Cardiac septum (tissue), 1 donor: Measurements from ENCODE around the gene BOD1L1. TPM values are rescaled to one million over a fixed set of nuclear protein-coding genes. Genes with fewer than 3 reads are reported as not detected.

Experiments used
- DNase-seq: peaks from one replicate; pipeline ENCODE4 v3.0.0-alpha.2; 2020; ENCODE audit warnings: low spot score
- intact Hi-C: fragments of 100-400 bp; cut with DNase I; formaldehyde crosslinking; loops from one replicate; pipeline ENCODE4 v1.14.0; 2022
- total RNA-seq: library from RNA; stranded (reverse); fragmentation: NEBNext Ultra II Directional; extraction: Animal tissue kit (Norgen Biotek cat#: 25700); gene quantifications from one replicate; pipeline ENCODE4 v1.2.1, GENCODE V29; 2021
- donor health status: DM: no; HTN: no; CAD: no.

BOD1L1 gene
- total RNA-seq, 1 donor from 2014 or later, result 23.6 TPM

- intact Hi-C loops, result no loop called here
- DNase-seq, result no peak
Observed at GRCh38 chr4:13627178-13627605, 333 bp downstream of the BOD1L1 start.

DNA sequence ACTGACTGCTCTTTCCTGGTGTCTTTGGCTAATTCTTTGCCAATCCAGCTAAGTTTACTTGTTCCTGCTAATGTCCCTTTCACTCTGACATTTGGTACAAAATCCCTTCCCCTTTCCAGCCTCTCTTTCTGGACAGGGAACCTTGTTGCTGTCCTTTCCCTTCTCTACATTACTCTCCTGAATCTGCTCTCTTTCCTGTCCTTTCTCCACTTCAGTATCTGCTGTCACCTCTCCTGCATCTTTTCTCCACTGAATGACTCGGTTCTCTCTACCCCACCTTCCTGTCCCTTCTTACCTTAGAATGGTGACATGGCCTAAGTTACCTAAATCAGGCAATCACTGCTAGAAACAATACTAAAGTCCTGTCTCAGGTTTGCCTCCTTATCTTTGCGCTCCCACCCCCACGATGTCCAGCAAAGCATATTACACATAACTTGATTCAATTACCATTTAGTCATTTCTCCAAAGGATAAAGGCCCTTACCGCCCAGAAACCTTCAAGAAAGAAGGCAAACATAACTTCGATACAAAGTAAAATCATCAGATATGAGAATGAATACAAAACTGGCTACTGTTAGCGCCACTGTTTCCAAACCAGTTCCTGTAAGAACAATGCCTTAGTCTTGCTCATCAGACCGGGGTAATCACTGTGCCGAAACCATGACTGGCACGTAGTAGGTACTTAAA, 890 bp downstream of the BOD1L1 start:
- intact Hi-C loops, result no loop called here
- no peak for DNase-seq

DNA sequence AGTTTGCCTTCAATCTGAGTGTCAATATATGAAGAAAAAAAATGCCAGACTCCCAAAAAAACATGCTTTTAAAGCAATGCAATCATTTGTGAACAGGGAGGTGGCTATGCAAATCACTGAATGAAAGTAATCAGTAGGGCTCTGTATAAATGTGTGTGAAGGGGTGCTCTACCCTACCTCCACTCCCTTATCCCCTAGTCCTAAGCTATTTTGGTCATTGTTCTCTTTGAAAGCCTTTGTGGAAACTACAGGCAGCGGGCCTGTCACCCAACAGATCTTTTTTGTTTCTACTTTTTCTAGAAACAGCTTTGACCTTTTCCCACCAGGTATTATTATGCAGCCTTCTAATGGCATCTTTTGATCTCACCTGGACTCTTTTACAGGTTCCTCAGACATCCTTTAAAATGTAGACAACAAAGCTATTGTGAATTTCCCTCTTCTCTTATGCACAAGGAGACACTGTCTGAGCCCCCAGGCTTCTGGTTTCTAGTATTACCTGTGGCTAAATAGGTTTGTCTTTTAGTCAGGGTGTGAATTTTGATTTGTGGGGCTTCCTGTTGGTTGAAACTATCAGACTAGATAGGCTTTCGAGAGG, 9.2 kb downstream of the BOD1L1 start:
- no peak for DNase-seq
- intact Hi-C loops, result no loop called here

DNA sequence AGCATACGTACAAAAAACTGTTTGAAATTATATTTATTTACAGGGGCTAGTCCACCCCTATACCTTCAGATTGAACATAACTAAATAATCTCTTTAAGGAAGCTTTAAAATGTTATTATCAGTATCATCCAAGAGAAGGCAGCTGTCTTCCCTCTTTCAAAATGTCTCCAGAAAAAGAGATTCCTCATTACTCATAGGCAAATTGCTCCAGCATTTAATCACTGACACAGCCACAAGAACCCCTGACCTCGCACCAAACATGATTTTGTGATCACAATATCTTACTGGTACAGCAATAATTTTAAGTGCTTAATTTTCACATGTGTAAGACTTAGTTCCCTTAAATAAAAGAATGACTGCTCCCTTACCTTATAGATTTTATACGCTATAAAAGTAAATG, 9.7 kb downstream of the BOD1L1 start:
- intact Hi-C loops, result no loop called here
- DNase-seq, result no peak

DNA sequence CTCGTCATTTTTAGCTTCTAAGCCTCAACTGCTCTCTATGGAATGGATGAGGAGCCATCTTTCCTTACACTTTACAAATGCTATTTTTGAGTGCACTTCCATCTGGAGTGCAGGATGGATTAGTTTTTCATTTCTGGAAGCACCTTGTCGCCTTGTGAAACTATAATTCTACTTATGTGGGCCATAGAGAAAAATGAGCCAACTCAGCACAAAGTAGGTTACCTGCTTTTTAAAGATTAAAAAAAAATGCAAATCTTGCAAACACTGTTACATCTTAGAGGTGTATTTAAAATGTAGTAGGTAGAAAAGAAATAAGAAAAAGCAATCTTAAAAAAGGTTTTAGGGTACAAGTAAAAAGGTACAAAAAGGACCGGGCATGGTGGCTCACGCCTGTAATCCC, 10.9 kb downstream of the BOD1L1 start:
- DNase-seq, result no peak
- intact Hi-C loops, result no loop called here

DNA sequence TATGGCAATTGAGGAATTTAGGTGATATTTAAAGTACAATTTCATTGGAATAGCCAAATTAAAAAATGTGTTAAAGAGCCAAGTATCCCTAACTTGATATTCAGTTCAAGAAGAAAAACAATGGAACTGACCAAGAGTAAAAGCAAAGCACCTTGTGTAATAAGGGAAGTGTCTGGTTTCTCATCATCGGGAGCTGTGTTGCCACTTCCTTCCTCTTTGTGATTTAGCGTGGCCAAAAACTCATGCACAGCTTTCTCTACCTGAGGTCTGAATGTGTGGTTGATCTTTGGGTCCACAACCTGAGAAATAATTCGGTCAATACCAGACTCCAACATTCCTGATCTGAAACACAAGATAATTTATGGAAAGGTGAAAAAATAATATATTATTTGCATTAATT, 12.4 kb downstream of the BOD1L1 start:
- no peak for DNase-seq
- intact Hi-C loops, result no loop called here

GRCh38 chr4:13612569-13612968, 15.0 kb downstream of the BOD1L1 start:
- DNase-seq, result no peak
- intact Hi-C loops, result no loop called here

DNA sequence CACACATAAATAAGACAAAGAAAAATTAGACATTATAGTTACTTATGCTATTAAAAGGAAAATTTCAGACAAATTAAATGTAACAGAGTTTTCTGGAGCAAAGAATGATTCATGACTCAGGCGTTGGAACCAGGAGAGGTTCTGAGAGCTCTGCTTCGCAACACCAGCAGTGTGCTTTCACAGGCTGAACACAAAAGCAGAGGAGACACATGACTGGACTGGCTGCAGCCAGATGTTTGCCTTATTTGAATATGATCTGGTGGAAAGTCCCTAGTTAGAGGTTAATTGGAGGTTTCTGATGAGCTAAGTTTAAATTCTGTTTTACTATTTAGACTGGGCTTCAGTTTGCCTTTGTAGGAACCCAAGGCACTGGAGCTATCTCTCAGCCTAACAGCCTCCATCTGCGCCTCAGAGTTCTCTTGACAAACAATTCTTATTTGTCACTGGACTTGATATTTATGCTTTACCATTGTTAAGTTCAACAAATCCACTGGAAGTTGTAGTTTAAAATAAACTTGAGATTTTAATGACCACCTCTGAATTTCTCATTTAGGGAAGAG, 16.2 kb downstream of the BOD1L1 start:
- intact Hi-C loops, result no loop called here
- no peak for DNase-seq

DNA sequence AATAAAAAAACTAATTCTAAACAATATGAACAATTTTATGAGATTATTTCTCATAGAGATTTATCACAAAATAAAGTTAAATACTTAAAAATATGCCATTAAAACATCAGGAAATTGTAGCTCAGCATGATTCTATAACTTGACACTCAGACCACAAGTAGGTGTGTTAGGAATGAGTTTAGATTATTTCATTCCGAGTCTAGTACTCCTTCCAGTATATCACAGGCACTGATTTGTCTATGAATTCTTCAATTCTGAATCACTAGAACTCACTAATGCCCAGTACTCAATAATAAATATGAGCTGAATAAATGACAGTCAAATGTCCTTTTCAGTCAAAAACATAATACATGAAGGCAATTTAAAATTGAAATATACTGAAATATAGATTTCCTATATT, 22.2 kb downstream of the BOD1L1 start:
- no peak for DNase-seq
- intact Hi-C loops, result no loop called here

DNA sequence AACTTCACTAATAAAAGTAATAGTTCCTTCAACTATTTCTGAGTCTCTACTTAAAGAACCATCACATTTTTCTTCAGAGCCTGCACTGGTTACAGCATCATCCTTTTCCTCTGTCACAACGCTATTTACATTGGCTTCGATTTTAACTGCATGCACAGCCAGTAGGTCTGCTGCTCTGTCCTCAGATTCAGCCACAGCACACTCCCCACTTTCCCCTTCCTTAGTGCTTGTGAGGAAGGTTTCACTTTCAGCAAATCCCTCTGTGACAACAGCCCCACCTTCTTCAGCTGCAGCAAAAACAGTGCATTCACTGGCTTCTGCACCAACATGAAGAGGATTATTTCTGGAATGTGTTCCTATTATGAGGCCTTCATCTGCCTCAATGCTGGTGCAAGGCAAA, 25.7 kb downstream of the BOD1L1 start:
- intact Hi-C loops, result no loop called here
- DNase-seq, result no peak

GRCh38 chr4:13601048-13601447, 26.5 kb downstream of the BOD1L1 start:
- intact Hi-C loops, result no loop called here
- no peak for DNase-seq

GRCh38 chr4:13599159-13599558, 28.4 kb downstream of the BOD1L1 start:
- intact Hi-C loops, result no loop called here
- DNase-seq, result no peak

- DNase-seq, result no peak
- intact Hi-C loops, result no loop called here
Observed at GRCh38 chr4:13597604-13598003, 29.9 kb downstream of the BOD1L1 start.

DNA sequence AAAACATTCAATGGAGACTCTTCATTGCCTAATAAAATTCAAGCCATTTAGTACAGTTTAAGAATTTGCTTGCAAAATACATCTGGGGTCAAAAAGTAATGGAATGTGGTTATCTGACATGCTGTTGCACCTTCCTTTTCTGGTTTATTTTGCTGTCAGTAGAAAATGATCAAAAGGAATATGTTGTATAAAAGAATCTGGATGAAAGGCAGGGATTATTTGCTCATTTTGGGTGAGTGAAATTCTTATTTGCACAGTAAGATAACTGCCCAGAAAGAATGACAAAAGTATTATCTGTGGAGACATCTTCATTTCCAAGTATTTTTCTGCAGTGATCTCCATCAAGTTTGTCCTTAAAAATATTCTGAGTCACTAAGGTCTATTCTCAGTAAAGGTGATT, 30.4 kb downstream of the BOD1L1 start:
- no peak for DNase-seq

DNA sequence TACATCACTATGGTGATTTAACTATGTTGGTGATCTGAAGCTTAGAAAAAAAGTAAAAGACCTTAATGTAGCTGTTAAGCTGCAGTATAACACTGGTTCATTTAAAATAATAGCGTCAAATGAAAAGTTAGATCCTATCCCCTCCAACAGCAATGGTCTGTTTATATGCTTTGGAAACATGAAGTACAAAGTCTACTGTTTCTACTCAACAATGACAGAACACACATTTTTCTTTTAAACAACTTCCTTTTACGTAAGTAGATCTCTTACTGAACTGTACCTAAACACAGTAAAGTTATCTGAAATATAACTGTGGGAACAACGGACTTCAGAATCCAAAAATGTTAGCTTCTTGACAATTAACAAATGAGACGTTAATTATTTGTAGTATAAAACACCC, 35.3 kb downstream of the BOD1L1 start:
- intact Hi-C loops, result no loop called here
- no peak for DNase-seq

More for the DNA sequence above, 30.4 kb downstream of the BOD1L1 start:
- intact Hi-C loops, result no loop called here

GRCh38 chr4:13590766-13591165, 36.8 kb downstream of the BOD1L1 start:
- no peak for DNase-seq
- intact Hi-C loops, result no loop called here

DNA sequence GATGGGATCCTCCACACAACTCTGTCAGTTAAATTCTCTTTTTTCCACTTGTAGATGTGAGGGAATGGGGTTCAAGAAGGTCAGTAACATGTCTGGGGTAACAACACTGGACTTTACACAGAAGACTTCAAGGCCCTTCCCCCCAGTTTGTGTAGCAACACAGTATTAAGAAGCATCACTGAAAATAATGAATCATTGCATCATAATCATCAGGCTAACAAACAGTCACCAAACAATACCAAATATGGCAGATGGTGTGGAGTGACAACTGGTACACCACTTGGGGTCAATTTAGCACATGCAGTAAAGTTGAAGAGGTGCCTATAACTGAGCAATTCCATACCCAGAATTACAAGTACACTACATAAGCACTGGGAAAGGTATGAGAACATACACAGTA, 38.6 kb downstream of the BOD1L1 start:
- intact Hi-C loops, result no loop called here
- DNase-seq, result no peak

DNA sequence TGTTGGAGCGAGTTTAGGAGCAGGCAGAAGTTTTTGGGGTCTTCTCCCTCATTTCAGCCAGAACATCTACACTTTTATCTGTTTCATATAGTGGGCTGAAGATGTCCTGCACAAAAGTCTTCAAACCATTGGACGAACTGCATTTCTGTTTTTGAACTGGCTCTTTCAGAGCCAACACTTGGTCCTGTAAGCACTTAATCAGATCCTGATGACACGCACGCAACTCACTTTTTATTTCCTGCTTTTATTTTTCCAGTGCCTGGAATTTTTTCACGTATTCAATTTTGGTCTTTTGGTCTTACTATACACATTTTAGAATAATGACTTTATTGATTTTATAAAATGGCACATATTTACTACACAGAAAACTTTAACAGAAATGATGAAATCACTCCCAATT, 43.0 kb downstream of the BOD1L1 start:
- no peak for DNase-seq
- intact Hi-C loops, result no loop called here

DNA sequence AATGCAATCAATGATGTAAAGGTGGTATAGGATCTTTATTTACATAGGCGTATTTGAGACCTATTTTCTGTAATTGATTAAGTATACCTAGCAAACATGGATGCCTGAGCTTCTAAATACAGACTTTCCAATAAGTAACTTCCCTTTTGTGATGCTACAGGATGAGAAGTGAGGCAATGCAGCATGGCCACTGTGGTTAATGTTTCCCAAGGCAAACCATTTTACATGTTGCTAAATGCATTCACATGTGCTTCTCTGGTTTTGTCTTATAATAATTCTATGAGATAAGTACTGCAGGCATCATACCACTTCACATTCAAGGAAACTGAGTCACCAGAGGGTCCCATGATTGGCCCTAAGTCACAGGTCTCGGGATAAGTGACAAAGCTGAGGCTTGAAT, 47.5 kb downstream of the BOD1L1 start:
- intact Hi-C loops, result no loop called here
- no peak for DNase-seq

GRCh38 chr4:13577660-13578059, 49.9 kb downstream of the BOD1L1 start:
- intact Hi-C loops, result no loop called here
- no peak for DNase-seq

GRCh38 chr4:13570916-13571315, 56.6 kb downstream of the BOD1L1 start:
- intact Hi-C loops, result no loop called here
- DNase-seq, result no peak
